Measurements from ENCODE around the gene KRT36. TPM values are rescaled to one million over a fixed set of nuclear protein-coding genes. Genes with fewer than 3 reads are reported as not detected.

Gene KRT36
- total and polyA plus RNA-seq, 2 experiments from 2014 or later: not detected

- Mint-ChIP-seq H3K4me3 (no peak within 1 kb of the TSS), H3K4me1 (peaks cover 14% of the 10 kb centered on the region), H3K9me3 (no peaks in the 10 kb centered on the region), H3K27me3 (ENCODE audit: insufficient read depth, low read depth, poor library complexity) (peaks cover 3% of the 10 kb centered on the region), H3K27ac (no peak within 1 kb of the TSS), H3K36me3 (ENCODE audit: low read depth) (no peaks in the 10 kb centered on the region; the same call in 2 of the 3 replicates)
- Histone ChIP-seq H3K36me3 (ENCODE audit: insufficient read depth) (no peaks in the 10 kb centered on the region), H3K27ac (ENCODE audit: low read depth) (no peak within 1 kb of the TSS), H4K20me1 (replicated peaks; ENCODE audit: insufficient read depth) (no peaks in the 10 kb centered on the region), H3K79me2 (replicated peaks; ENCODE audit: insufficient read depth) (no peaks in the 10 kb centered on the region), H3K4me1 (ENCODE audit: insufficient read depth) (peaks cover 8% of the 10 kb centered on the region), H3K9me2 (ENCODE audit: insufficient read depth) (no peaks in the 10 kb centered on the region), H3K4me2 (no peak within 1 kb of the TSS), H3F3A (replicated peaks; ENCODE audit: low read depth) (no peaks in the 10 kb centered on the region), H3K4me3 (no peak within 1 kb of the TSS), H2AFZ (no peak within 1 kb of the TSS), H3K27me3 (ENCODE audit: insufficient read depth) (no peaks in the 10 kb centered on the region)
- TF ChIP-seq ZNF462 (CRISPR knock-in tag; IDR thresholded peaks at IDR 0.05) (no peak), EZH2phosphoT487 (IDR thresholded peaks at IDR 0.05; ENCODE audit: unreplicated experiment) (no peak), JUNB (IDR thresholded peaks at IDR 0.05; ENCODE audit: unreplicated experiment) (no peak), REST (IDR thresholded peaks at IDR 0.05; ENCODE audit: unreplicated experiment) (no peak)
- ATAC-seq (no peak), DNase-seq (ENCODE audit: low spot score) (no peak)
Observed at GRCh38 chr17:41505007-41505808, 15.5 kb upstream of the KRT36 start, which contains the start of gene KRT13. Gene KRT13, minus strand, starts transcription at chr17:41505612. Its CDS starts 62 bp downstream, at chr17:41505550.
